ENCODE data around the gene ANKS3. TPM values are rescaled to one million over a fixed set of nuclear protein-coding genes. Genes with fewer than 3 reads are reported as not detected.

The ANKS3 gene
- total and polyA plus RNA-seq, 2 donors (not counting 1 experiment from before 2014, with no cell fraction given) = 26.5 to 31.9 TPM

DNA sequence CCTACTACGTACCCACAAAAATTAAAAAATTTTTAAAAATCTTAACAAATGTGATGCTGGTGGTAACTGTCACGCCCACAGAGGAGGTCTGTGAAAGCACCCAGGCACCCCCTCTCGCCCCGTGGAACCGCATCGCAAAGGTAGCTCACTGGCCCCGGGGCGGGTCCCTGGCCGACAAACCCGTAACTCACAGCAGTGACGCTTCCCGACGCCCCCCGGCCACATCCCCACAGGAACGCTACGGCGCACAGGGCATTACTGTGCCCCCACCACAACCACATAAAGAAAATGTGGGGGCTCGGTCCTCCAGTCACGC is 366 bp downstream of the ANKS3 start:
- peak overlapping the region; percentile 39 to 98 (median 91) for H3K4me3 ChIP-seq (ENCODE audit: control extremely low read depth in 1 of 5, extremely low read depth in 1 of 5, insufficient read depth in 1 of 5, low read depth in 2 of 5, low read length in 4 of 5)
- WGBS (ENCODE audit: insufficient coverage) = under 1% methylated on average over 18 of the region's 19 CpGs
- Mint-ChIP-seq H3K4me3 (peak overlapping the region; percentile 90), H3K4me1 (peaks cover 17% of the 10 kb centered on the region), H3K9me3 (ENCODE audit: insufficient read depth) (no peaks in the 10 kb centered on the region), H3K27ac (peak overlapping the region; percentile 71), H3K27me3 (no peaks in the 10 kb centered on the region)
- ChIA-PET CTCF (interaction anchor here (1.0 to 1.6 kb wide), 6 partner anchors 33 to 364 kb away, joined by 3 to 13 read pairs (median 6); partner anchors contain the start of genes EEF2KMT, MGRN1, UBALD1 and ZNF500), POLR2A (interaction anchor here (0.5 to 3.0 kb wide), 7 partner anchors 19 to 117 kb away, joined by 3 to 20 read pairs (median 6); partner anchors contain the start of genes NUDT16L1, ROGDI and ZNF500)
- intact Hi-C loops (cut with micrococcal nuclease) = loop anchor here (1.0 to 2.0 kb wide), 6 partner anchors 34 to 461 kb away; partner anchors contain the start of genes MGRN1, ROGDI, TFAP4 and ZNF500
- ATAC-seq (ENCODE audit: low read depth) (no peak), DNase-seq (no peak)
- peaks cover 28% of the 10 kb centered on the region for H3K79me2 ChIP-seq (ENCODE audit: control insufficient read depth, insufficient read depth, low read length)
- peak overlapping the region; percentile 100 for H3K4me2 ChIP-seq (replicated peaks; ENCODE audit: low read depth, low read length, poor library complexity, severe bottlenecking)
- peak overlapping the region; percentile 94 for H2AFZ ChIP-seq (ENCODE audit: insufficient read depth, low read depth, low read length, poor library complexity, severe bottlenecking)
- H3K4me1 ChIP-seq (ENCODE audit: control insufficient read depth in 2 of 2, insufficient read depth in 2 of 2, low read length in 2 of 2) = peaks cover 10 to 13% of the 10 kb centered on the region in 2 donors
- no peaks in the 10 kb centered on the region for H3K9me3 ChIP-seq (ENCODE audit: control extremely low read depth in 1 of 3, control insufficient read depth in 2 of 3, insufficient read depth in 1 of 3, low read length in 2 of 3)
- H4K20me1 ChIP-seq (ENCODE audit: control insufficient read depth, insufficient read depth, low read length, poor library complexity, severe bottlenecking) = no peaks in the 10 kb centered on the region
- peak overlapping the region; percentile 89 for H3K9ac ChIP-seq (ENCODE audit: low read length)
- peaks cover 0 to 8% of the 10 kb centered on the region in 2 experiments for H3K36me3 ChIP-seq (replicated peaks in 1 of 2; ENCODE audit: control extremely low read depth in 1 of 2, control insufficient read depth in 1 of 2, extremely low read depth in 1 of 2, insufficient read depth in 2 of 2, low read length in 1 of 2)
- TF ChIP-seq, protein P1, sequence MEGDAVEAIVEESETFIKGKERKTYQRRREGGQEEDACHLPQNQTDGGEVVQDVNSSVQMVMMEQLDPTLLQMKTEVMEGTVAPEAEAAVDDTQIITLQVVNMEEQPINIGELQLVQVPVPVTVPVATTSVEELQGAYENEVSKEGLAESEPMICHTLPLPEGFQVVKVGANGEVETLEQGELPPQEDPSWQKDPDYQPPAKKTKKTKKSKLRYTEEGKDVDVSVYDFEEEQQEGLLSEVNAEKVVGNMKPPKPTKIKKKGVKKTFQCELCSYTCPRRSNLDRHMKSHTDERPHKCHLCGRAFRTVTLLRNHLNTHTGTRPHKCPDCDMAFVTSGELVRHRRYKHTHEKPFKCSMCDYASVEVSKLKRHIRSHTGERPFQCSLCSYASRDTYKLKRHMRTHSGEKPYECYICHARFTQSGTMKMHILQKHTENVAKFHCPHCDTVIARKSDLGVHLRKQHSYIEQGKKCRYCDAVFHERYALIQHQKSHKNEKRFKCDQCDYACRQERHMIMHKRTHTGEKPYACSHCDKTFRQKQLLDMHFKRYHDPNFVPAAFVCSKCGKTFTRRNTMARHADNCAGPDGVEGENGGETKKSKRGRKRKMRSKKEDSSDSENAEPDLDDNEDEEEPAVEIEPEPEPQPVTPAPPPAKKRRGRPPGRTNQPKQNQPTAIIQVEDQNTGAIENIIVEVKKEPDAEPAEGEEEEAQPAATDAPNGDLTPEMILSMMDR (IDR thresholded peaks at IDR 0.05) = no peak
- no peak for TF ChIP-seq EZH2 (IDR thresholded peaks at IDR 0.05; ENCODE audit: borderline replicate concordance, insufficient read depth, low read depth, low read length, poor library complexity, severe bottlenecking)
- H3K27ac ChIP-seq (ENCODE audit: low read length in 2 of 2) = peak overlapping the region in 1 of 2 donors; percentile 89
- H3K27me3 ChIP-seq (replicated peaks in 1 of 4; ENCODE audit: control extremely low read depth in 1 of 4, control insufficient read depth in 3 of 4, insufficient read depth in 4 of 4, low read length in 3 of 4) = no peaks in the 10 kb centered on the region

GRCh38 chr16:4733211-4733742 is 794 bp downstream of the ANKS3 start:
- H3K4me3 ChIP-seq (ENCODE audit: control extremely low read depth in 1 of 5, extremely low read depth in 1 of 5, insufficient read depth in 1 of 5, low read depth in 2 of 5, low read length in 4 of 5) = peak overlapping the region; percentile 39 to 98 (median 91)
- H3K4me2 ChIP-seq (replicated peaks; ENCODE audit: low read depth, low read length, poor library complexity, severe bottlenecking) = peak overlapping the region; percentile 100
- H3K4me1 ChIP-seq (ENCODE audit: control insufficient read depth in 2 of 2, insufficient read depth in 2 of 2, low read length in 2 of 2) = peaks cover 10 to 13% of the 10 kb centered on the region in 2 donors
- Mint-ChIP-seq H3K4me1 (peaks cover 17% of the 10 kb centered on the region), H3K27me3 (no peaks in the 10 kb centered on the region), H3K9me3 (ENCODE audit: insufficient read depth) (no peaks in the 10 kb centered on the region), H3K27ac (peak overlapping the region; percentile 20), H3K4me3 (peak overlapping the region; percentile 90)
- H3K79me2 ChIP-seq (ENCODE audit: control insufficient read depth, insufficient read depth, low read length) = peaks cover 28% of the 10 kb centered on the region
- no peaks in the 10 kb centered on the region for H3K9me3 ChIP-seq (ENCODE audit: control extremely low read depth in 1 of 3, control insufficient read depth in 2 of 3, insufficient read depth in 1 of 3, low read length in 2 of 3)
- ATAC-seq (ENCODE audit: low read depth) (no peak), DNase-seq (no peak)
- POLR2A ChIA-PET = interaction anchor here (1.9 to 3.0 kb wide), 3 partner anchors 35 to 69 kb away, joined by 14 to 20 read pairs (median 17); partner anchors contain the start of genes NUDT16L1 and ROGDI
- H2AFZ ChIP-seq (ENCODE audit: insufficient read depth, low read depth, low read length, poor library complexity, severe bottlenecking) = peak overlapping the region; percentile 94
- peak overlapping the region in 1 of 2 donors; percentile 89 for H3K27ac ChIP-seq (ENCODE audit: low read length in 2 of 2)
- WGBS (ENCODE audit: insufficient coverage) = 70% methylated on average over 8 of the region's 17 CpGs
- H4K20me1 ChIP-seq (ENCODE audit: control insufficient read depth, insufficient read depth, low read length, poor library complexity, severe bottlenecking) = no peaks in the 10 kb centered on the region
- CTCF ChIA-PET = interaction anchor here (1.0 to 1.6 kb wide), 3 partner anchors 35 to 223 kb away, joined by 3 to 13 read pairs (median 12); partner anchors contain the start of gene UBALD1
- H3K36me3 ChIP-seq (replicated peaks in 1 of 2; ENCODE audit: control extremely low read depth in 1 of 2, control insufficient read depth in 1 of 2, extremely low read depth in 1 of 2, insufficient read depth in 2 of 2, low read length in 1 of 2) = peaks cover 0 to 8% of the 10 kb centered on the region in 2 experiments
- H3K27me3 ChIP-seq (replicated peaks in 1 of 4; ENCODE audit: control extremely low read depth in 1 of 4, control insufficient read depth in 3 of 4, insufficient read depth in 4 of 4, low read length in 3 of 4) = no peaks in the 10 kb centered on the region
- no peak for TF ChIP-seq EZH2 (IDR thresholded peaks at IDR 0.05; ENCODE audit: borderline replicate concordance, insufficient read depth, low read depth, low read length, poor library complexity, severe bottlenecking)
- TF ChIP-seq, protein P1 (IDR thresholded peaks at IDR 0.05) = no peak
- intact Hi-C loops (cut with micrococcal nuclease) = no loop called here
- peak overlapping the region; percentile 89 for H3K9ac ChIP-seq (ENCODE audit: low read length)
